ENCODE results near the gene RBPJ. TPM values are rescaled to one million over a fixed set of nuclear protein-coding genes. Genes with fewer than 3 reads are reported as not detected.

RBPJ gene
- polyA plus RNA-seq, 3 donors, result 75.3 to 177 (median 128) TPM

DNA sequence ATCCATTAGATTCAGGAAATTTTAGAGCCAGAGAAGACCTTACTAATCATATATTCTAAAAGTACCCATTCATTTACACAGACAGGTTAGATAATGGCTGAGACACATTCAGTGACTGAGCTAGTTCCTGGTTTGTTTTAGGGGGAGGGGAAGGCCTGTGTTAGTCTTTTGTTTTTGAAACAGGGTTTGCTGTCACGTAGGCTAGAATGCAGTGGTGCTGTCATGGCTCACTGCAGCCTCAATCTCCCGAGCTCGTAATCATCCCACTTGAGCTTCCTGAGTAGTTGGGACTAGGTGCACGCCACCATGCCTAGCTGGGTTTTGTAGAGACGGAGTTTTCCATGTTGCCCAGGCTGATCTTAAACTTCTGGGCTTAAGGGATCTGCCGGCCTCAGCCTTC lies 10.1 kb downstream of the RBPJ start:
- Mint-ChIP-seq H3K4me1 (peaks cover 34% of the 10 kb centered on the region), H3K9me3 (no peaks in the 10 kb centered on the region), H3K4me3 (peak overlapping the region in 1 of 2 donors; percentile 14), H3K27ac (peak overlapping the region in 1 of 7 donors; percentile 23), H3K27me3 (ENCODE audit: low read depth in 3 of 3) (peaks cover 0 to 4% (median 0%) of the 10 kb centered on the region in 3 donors), H3K36me3 (peaks cover 1 to 13% of the 10 kb centered on the region in 2 donors)
- no peak overlapping the region for H3K27ac ChIP-seq (ENCODE audit: low read depth in 1 of 2, low read length in 2 of 2)
- no peak overlapping the region for H2AFZ ChIP-seq (ENCODE audit: insufficient read depth, low read depth, low read length, poor library complexity, severe bottlenecking)
- H3K4me3 ChIP-seq (replicated peaks in 1 of 3; ENCODE audit: low read depth in 2 of 3, low read length in 3 of 3), result no peak overlapping the region
- H3K9ac ChIP-seq (ENCODE audit: insufficient read depth, low read length, poor library complexity, severe bottlenecking), result no peak overlapping the region
- DNase-seq, result peak in 1 of 3 donors; percentile 11
- TF ChIP-seq, protein P1, sequence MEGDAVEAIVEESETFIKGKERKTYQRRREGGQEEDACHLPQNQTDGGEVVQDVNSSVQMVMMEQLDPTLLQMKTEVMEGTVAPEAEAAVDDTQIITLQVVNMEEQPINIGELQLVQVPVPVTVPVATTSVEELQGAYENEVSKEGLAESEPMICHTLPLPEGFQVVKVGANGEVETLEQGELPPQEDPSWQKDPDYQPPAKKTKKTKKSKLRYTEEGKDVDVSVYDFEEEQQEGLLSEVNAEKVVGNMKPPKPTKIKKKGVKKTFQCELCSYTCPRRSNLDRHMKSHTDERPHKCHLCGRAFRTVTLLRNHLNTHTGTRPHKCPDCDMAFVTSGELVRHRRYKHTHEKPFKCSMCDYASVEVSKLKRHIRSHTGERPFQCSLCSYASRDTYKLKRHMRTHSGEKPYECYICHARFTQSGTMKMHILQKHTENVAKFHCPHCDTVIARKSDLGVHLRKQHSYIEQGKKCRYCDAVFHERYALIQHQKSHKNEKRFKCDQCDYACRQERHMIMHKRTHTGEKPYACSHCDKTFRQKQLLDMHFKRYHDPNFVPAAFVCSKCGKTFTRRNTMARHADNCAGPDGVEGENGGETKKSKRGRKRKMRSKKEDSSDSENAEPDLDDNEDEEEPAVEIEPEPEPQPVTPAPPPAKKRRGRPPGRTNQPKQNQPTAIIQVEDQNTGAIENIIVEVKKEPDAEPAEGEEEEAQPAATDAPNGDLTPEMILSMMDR (IDR thresholded peaks at IDR 0.05), result no peak
- H3K4me2 ChIP-seq (replicated peaks; ENCODE audit: extremely low read depth, low read length, poor library complexity, severe bottlenecking), result no peak overlapping the region
- WGBS (ENCODE audit: insufficient coverage), result 84% methylated on average over 4 of the region's 6 CpGs
- peaks cover 100% of the 10 kb centered on the region for H4K20me1 ChIP-seq (ENCODE audit: insufficient read depth, low read length)
- H3K27me3 ChIP-seq (ENCODE audit: control insufficient read depth in 2 of 2, insufficient read depth in 2 of 2, low read length in 2 of 2), result no peaks in the 10 kb centered on the region
- H3K9me3 ChIP-seq (replicated peaks in 1 of 2; ENCODE audit: control insufficient read depth in 1 of 2, insufficient read depth in 1 of 2, low read length in 2 of 2), result no peaks in the 10 kb centered on the region
- peaks cover 100% of the 10 kb centered on the region for H3K79me2 ChIP-seq (ENCODE audit: insufficient read depth, low read length)
- intact Hi-C loops (cut with micrococcal nuclease), result loop anchor here in 1 of 2 donors (1.0 to 10.0 kb wide), 2 partner anchors 10 to 54 kb away; no protein-coding TSS in a partner anchor
- H3K36me3 ChIP-seq (replicated peaks in 1 of 2; ENCODE audit: control insufficient read depth in 1 of 2, insufficient read depth in 2 of 2, low read length in 2 of 2), result peaks cover 0 to 5% of the 10 kb centered on the region in 2 donors
- peaks cover 18 to 33% of the 10 kb centered on the region in 2 donors for H3K4me1 ChIP-seq (ENCODE audit: control insufficient read depth in 1 of 2, insufficient read depth in 2 of 2, low read length in 2 of 2)

DNA sequence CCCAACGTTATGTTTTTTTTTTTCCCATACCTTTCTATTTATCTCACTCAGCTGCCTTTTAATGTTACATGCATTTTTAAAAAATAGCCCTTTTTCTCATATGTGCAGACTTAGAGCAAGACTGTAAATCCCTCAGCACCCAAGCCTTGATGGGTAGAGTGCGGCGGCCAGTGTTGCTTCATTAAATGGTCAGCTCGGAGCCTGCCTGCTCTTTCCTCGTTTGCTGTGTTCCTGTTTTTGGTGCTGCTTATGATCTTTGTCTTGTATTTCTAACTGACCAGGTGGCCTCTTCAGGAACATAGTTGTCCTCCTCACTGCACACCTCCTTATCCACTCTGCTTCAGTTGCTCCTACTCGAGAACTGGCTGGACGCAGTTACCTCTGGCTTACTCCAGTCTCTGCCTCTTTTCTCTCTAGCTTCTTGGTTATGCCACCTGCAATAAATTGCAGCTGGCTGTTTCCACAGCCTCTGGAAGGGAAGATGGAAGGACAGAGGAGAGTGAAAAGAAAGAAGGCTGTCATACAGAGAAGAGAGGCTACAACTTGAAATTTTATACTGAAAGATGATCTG lies 10.7 kb downstream of the RBPJ start:
- H3K4me3 Mint-ChIP-seq, result peak overlapping the region in 1 of 2 donors; percentile 14
- intact Hi-C loops (cut with micrococcal nuclease), result loop anchor here in 1 of 2 donors (1.0 to 10.0 kb wide), 2 partner anchors 10 to 53 kb away; no protein-coding TSS in a partner anchor
- Histone ChIP-seq H3K36me3 (replicated peaks in 1 of 2; ENCODE audit: control insufficient read depth in 1 of 2, insufficient read depth in 2 of 2, low read length in 2 of 2) (peaks cover 0 to 5% of the 10 kb centered on the region in 2 donors), H4K20me1 (ENCODE audit: insufficient read depth, low read length) (peaks cover 100% of the 10 kb centered on the region), H3K27me3 (ENCODE audit: control insufficient read depth in 2 of 2, insufficient read depth in 2 of 2, low read length in 2 of 2) (no peaks in the 10 kb centered on the region), H3K4me3 (replicated peaks in 1 of 3; ENCODE audit: low read depth in 2 of 3, low read length in 3 of 3) (no peak overlapping the region), H2AFZ (ENCODE audit: insufficient read depth, low read depth, low read length, poor library complexity, severe bottlenecking) (no peak overlapping the region), H3K79me2 (ENCODE audit: insufficient read depth, low read length) (peaks cover 100% of the 10 kb centered on the region), H3K4me2 (replicated peaks; ENCODE audit: extremely low read depth, low read length, poor library complexity, severe bottlenecking) (no peak overlapping the region), H3K4me1 (ENCODE audit: control insufficient read depth in 1 of 2, insufficient read depth in 2 of 2, low read length in 2 of 2) (peaks cover 18 to 33% of the 10 kb centered on the region in 2 donors), H3K9ac (ENCODE audit: insufficient read depth, low read length, poor library complexity, severe bottlenecking) (no peak overlapping the region), H3K9me3 (replicated peaks in 1 of 2; ENCODE audit: control insufficient read depth in 1 of 2, insufficient read depth in 1 of 2, low read length in 2 of 2) (no peaks in the 10 kb centered on the region), H3K27ac (ENCODE audit: low read depth in 1 of 2, low read length in 2 of 2) (no peak overlapping the region)
- TF ChIP-seq, protein P1 (IDR thresholded peaks at IDR 0.05), result no peak
- H3K27me3 Mint-ChIP-seq (ENCODE audit: low read depth in 3 of 3), result peaks cover 0 to 4% (median 0%) of the 10 kb centered on the region in 3 donors
- peaks cover 1 to 13% of the 10 kb centered on the region in 2 donors for H3K36me3 Mint-ChIP-seq
- no peaks in the 10 kb centered on the region for H3K9me3 Mint-ChIP-seq
- DNase-seq, result peak in 2 of 3 donors; percentile 17 to 30
- peak overlapping the region in 6 of 7 donors; percentile 21 to 73 (median 54) for H3K27ac Mint-ChIP-seq
- H3K4me1 Mint-ChIP-seq, result peaks cover 37% of the 10 kb centered on the region
- 83% methylated on average over 2 of the region's 7 CpGs for WGBS (ENCODE audit: insufficient coverage)
